NCI-H1417 treated with DMSO at 0.1 percent for 48 hours (cell line): Measurements from ENCODE around the gene TSPAN7.

Source experiments
- DNase-seq: peaks from one replicate; lab custom pipeline; 2025; lab: John Stamatoyannopoulos, UW

The TSPAN7 gene

DNA sequence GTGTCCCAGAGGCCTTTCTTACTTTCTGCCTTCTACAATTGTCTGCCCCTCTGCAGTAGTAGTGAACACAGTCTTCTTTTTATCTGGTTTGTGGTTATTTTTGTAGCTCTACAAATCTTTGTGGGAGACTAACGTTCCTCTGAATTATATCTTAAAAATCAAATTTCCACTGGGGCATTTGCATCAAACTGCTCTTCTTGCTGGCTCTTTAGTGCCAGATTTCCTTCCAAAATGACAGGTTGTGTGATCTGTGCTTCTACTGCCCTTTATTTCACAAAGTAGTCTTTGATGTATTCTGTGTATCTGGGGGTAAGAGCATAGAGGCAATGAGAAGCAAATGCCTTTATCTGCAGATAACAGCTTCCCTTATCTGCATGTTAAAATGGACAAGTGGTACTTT is 34.5 kb downstream of the TSPAN7 start:
- DNase-seq = no peak

- no peak for DNase-seq
These were observed 35.6 kb downstream of the TSPAN7 start for GRCh38 chrX:38596939-38597338.

DNA sequence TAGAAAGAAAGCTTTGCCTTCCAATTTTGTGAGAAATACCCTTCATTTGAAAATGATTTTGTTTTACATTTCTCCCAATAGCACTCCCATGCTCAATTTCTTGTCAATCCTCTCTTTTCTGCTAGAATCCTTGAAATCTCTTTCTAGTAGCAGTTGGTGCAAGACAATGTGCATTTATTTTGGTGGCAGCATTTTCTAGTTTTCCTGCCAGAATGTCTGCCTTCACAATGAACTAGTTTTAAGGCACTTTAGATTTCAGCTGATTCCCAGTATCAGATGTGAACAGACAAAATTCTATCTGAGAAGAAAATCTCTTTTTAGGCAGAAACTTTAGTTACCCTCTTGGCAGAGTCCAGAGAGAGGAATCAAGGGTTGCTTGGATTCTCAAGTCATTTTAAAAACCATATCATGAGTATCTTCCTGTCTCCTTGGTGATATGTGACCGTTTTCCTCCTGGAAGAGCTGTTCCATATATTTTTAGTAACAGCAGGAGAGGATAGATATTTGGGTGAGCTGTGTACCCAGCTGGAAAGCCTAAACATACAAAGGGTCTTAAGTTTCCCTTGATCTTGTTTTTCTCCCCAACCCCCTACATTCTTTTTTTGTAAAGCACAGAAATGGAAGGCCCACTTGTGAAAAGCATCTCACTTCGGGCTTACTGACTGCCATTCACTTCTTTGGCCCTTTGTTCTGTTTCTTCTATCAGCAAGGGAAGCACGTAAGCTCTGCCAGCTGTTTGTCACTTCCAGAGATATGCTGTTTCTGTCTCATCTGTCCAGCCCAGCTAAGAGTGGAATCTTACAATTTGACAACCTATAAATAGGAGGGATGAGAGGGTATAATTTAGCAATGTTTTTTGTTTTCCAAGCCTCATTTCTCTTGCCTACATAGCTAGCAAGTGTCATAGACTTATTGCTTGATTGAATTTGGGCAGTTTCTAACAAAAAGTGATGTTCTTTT is 38.7 kb downstream of the TSPAN7 start:
- no peak for DNase-seq

DNA sequence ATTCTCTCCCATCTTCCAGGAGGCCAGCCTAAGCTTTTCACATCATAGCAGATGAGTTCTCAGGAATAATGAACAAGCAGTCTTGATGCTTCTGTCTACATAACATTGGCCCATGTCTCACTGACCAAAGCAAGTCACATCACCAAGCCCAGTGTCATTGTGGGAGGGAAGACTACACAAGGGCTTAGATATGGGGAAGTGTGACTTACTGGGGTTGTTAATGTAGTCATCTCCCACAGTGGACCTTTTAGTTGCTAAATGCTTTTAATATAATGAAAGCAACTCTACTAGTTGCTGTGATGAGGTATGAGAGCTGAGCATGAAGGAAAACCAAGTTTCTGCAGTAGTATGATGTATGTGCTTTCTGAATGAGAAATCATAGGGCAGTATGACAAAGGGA is 40.5 kb downstream of the TSPAN7 start:
- no peak for DNase-seq

DNA sequence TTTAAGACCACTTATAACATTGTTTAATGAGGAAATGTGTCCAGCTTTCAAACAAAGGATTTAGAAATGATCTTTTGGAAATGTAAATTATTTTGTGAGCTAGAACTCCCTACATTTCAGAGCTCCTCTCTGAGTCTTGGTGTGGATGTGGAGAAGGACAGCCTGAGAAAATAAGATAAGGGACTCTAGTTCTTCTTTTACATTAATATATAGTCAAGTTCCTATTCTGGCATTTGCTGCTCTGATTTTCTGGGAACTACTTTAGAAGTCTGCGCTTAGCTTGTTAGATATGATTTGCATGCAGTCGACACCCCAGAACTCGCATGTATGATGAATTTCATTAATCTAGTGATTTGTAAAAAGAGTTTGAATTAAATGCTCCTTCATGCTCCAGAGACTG is 45.5 kb downstream of the TSPAN7 start:
- no peak for DNase-seq

- no peak for DNase-seq
These were observed 46.6 kb downstream of the TSPAN7 start for GRCh38 chrX:38607976-38608375.

DNA sequence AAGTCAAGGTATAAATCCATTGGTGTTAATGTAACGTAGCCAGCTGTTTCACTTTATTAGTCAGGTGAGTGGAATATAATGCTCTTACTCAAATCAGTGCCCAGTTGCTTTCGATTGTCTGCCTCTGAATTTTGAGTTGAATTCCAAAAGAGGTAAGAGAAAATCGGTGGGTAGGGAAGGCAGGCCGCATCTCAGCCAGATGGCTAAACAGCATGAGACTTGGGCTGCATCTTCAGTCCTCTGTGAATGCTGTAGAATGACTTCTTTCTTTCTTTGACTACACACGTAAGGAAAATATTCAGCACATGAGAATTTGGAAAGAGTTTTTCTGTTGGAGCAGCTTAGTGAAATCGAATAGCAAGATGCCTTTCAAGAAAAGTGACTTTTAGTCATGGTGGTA is 49.5 kb downstream of the TSPAN7 start:
- DNase-seq = no peak

- no peak for DNase-seq
These were observed 50.9 kb downstream of the TSPAN7 start for GRCh38 chrX:38612281-38612680.

GRCh38 chrX:38614485-38614884 is 53.1 kb downstream of the TSPAN7 start:
- no peak for DNase-seq

DNA sequence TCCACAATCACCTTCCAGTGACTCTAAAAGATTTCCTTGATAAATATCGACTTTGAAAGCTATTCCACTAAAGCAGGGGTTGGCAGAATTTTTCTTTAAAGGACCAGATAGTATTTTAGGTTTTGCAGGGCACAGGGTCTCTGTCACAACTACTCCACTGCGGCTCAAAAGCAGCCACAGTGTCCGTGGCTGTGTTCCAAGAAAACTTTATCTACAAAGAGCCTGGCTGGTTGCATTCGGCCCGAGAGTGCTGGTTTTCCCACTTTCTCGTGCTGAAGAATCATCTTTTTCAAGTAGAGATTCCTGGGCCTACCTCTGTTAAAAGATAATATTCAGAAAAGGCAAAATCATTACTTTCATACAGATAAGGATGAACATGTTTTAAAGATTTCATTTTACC is 55.6 kb downstream of the TSPAN7 start:
- DNase-seq = no peak

- no peak for DNase-seq
These were observed 56.8 kb downstream of the TSPAN7 start for GRCh38 chrX:38618180-38618579.

DNA sequence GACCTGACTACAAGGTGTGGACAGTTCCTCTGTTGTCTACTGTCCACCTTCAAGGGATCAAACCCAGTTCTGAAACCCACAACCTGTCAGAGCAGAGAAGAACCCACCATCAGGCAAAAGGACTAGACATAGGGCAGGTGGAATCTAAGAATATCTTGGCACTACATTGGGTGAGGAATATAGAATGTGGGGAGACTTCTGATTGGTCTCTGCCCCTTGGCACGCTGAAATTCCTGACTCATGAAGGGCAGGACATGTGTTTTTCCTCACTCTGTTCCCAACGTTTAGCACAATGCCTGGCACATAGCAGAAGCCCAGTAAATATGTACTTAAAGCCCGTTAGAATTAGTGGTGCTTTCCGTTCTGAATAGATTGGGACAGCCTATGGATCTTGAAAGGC is 59.3 kb downstream of the TSPAN7 start:
- no peak for DNase-seq

DNA sequence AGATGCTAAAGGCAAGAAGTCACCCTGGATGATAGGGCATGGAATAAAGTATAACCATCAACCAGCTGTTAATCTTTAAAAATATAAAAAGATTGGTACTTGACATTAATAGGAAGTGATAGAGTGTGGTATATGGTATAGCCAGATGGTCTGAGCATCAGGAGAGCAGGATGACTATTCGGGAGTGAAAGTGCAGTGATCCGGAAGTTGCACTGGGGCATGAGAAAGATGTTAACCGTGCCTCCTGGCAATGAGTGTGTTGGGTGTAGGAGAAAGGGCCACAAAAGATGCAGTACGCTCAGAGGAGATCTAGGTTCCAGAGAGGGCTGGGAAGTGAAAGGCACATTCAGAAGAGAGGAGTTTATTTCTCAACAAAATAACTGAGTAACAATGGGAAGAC is 65.0 kb downstream of the TSPAN7 start:
- DNase-seq = no peak

DNA sequence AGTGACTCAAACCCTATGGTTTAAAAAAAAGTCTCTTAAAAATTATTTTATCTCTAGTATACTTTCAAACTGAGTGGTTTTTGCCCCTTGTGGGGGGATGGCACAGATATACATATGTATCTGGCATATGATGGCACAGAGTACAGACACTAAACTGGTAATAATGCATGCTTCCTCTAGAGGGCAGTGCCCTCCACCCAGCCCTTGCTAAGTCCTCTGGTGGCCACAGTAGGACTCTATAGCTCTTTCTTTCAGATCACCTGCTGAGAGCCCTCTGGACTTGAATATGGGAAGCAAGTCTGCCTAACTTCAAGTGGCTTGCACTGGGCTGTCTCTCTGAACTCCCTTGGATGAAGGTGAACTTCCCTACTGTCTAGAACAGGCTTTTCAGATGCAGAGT is 66.3 kb downstream of the TSPAN7 start:
- no peak for DNase-seq

DNA sequence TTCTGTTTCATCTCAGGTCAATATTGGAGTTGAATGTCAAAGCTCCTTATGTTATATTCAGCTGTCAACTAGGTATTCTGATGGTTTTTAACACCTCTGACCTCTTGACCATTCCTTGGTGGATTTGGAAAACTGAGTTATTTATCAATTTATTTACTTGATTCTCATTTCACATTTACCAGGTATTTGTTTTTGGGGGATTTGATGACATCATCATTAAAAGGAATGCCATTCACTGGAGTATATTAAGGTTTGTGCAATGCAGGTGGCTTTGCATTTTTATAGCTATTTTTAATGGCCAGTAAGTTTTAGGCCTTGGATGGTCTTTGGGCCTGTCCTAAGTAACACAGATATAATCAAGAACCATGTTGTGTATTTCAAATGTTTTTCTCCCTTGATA is 67.2 kb downstream of the TSPAN7 start:
- no peak for DNase-seq

DNA sequence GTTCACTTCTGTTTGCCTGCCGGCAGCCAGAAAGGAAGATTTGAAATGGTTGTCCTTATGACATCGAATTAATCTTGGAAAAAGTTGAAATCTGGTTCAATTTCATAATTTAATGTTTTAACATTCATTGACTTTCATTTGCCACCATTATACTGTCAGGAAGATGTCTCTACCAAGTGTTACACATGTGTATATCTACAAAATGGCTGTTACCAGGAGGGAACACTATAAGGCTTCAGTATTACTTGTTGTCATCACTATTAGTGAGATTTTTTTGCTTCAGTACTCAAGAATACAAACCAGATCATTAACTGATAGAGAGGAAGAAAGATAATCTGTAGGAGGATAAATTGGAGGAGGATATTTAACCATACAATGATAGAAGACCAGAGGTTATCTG is 71.2 kb downstream of the TSPAN7 start:
- no peak for DNase-seq

DNA sequence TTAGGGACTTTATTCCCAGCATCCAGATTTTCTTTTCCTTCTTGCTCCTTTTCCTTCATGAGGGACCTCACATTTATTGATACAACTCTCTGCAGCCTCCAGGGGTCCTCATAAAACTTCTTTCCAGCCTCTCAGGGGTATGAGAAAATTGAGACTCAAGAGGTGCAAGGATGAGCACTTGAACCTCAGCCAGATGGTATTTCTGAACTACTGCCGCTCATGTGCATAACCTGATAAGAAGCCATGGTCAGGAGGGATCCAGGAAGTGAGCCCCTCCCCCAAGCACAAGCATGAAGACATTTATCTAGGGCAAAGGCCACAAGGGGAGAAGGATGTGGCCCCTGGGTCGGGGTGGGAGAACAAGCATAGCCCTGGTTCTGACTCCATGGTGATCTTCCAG is 73.3 kb downstream of the TSPAN7 start:
- no peak for DNase-seq

DNA sequence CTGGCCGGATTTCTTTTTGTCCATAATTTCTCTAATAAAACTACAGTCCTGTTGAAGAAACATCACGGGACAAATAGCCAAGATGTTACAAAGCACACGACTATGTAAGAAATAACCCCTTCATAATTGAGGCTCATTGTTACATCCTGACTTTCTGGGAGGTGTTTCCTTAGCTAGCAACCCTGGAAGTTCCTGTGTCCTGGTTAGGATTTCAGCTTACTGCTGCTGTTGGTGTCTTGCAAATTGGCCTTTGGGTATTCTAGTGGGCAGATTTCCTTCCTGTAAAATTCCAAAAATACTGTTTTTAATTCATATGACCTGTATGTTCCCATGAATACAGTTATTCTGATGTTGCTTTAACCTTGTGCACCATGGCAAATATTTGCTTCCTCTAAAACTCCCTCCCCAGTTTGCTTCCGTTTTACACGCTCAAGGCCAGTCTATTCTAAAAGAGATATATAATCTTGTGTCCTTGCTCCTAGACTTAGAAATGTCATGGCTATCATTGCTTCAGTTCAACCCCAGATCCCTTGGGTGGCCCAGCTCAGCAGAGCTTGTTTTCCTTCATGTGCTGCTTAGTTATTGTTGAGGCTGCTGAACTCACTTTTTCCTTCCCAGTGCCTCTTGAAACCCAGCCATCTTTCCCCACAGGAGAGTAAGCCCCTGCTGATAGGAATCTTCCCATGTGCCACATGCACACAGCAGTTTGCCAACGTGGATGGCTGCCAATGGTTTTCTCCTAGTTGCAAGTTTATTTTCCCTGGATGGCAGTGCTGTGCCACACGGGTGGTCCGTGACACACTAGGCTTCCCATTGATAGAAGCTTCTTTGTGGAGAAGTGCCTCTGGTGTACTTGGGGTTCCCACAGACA is 75.8 kb downstream of the TSPAN7 start:
- DNase-seq = no peak

DNA sequence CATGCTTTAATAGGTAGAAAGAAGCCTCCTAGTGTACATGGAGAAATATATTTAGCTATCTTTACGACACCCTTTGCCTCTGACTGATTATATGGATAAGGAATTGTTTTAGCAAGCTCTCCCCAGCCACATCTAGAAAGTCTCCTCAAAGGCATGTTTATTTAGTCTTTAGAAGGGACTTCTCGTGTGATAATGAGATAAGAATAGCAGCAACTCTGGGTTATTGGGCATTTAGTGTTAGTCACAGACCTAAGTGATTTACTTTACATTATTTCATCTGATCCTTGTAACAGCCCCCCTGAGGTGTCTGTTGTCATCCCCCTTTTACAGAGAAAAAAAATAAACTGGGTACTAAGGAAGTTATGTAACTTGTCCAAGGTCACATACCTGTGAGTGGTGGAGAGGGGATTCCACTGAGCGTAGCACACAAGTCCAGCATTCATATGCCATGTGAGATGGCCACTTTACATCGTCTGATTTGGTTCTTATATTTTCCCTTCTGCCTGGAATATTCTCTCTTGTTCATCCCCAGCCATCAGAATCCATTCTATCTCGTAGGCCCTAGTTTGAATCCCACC is 77.7 kb downstream of the TSPAN7 start:
- no peak for DNase-seq

GRCh38 chrX:38639730-38640129 is 78.4 kb downstream of the TSPAN7 start:
- DNase-seq = no peak

GRCh38 chrX:38641197-38641596 is 79.9 kb downstream of the TSPAN7 start:
- no peak for DNase-seq

DNA sequence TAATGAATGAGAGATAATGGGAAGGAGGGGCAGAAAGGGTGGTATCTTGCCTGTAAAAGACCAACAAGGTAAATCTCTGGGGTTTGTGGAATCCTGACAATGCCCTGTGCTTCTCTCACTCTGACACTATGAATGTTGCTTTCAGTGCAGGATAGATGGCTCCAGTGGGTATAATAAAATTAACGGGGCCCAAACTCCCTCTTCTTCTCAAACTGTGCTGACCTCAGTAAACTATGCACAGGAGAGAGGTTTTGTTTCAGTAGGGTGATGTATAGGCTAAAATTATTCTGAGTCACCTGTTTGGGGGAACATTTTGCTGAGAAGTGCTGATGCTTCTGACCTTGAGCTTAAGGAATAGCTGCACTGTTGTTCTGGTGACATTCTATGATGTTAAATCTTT is 82.6 kb downstream of the TSPAN7 start:
- DNase-seq = no peak

DNA sequence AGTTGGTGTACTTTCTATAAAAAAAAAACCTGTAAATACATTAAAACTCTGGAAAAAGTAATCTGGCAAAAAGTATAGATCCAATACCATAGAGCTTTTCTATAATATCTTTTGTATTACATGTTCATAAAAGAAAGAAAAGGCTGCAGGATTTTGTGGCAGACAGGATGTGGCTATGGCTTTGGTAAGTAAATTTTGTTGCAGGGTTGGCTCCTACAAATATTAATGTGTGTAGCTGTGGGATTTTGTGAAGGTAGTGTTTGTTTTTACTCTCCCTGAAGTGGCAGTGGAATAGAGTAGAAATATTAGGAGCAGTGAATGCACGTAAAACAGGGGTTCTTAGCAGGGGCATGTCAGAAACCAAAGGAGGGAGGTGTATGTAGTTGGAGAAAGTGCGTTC is 84.8 kb downstream of the TSPAN7 start:
- DNase-seq = no peak
